Measurements from ENCODE around the gene AFG3L2.

DNA sequence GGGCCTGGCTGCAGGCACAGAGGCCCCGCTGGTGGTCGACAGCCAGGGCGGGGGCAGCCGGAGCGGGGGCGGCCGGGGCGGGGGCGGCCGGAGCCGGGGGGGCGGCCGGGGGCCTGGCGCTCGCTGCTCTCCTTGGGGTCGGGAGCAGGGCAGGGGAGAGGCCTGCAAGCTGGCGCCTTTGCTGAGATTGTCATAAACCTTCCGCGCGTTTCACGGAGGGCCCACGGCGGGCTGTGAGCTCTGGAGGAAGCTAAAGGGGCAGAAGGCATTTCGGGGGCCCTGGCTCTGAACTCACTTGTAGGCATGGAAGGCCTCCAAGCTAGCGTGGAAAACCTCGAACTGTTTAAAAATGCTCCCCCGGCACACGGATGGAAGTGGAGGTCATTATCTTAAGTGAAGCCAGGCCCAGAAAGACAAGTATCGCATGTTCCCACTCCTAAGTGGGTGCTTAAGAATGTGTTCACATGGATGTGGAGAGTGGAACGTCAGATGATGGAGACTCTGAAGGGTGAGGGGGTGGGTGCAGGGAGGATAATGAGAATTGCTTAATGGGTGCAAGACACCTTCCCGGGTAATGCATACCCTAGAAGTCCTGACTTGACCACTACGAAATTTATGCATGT is 31.3 kb upstream of the AFG3L2 start:
- no peak for TF ChIP-seq TAF1 (conservative IDR thresholded peaks at IDR 0.05)
- TF ChIP-seq, protein P1, sequence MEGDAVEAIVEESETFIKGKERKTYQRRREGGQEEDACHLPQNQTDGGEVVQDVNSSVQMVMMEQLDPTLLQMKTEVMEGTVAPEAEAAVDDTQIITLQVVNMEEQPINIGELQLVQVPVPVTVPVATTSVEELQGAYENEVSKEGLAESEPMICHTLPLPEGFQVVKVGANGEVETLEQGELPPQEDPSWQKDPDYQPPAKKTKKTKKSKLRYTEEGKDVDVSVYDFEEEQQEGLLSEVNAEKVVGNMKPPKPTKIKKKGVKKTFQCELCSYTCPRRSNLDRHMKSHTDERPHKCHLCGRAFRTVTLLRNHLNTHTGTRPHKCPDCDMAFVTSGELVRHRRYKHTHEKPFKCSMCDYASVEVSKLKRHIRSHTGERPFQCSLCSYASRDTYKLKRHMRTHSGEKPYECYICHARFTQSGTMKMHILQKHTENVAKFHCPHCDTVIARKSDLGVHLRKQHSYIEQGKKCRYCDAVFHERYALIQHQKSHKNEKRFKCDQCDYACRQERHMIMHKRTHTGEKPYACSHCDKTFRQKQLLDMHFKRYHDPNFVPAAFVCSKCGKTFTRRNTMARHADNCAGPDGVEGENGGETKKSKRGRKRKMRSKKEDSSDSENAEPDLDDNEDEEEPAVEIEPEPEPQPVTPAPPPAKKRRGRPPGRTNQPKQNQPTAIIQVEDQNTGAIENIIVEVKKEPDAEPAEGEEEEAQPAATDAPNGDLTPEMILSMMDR (IDR thresholded peaks at IDR 0.05; ENCODE audit: low read depth, low read length, missing input control) = no peak
- TF ChIP-seq RXRA (IDR thresholded peaks at IDR 0.05) = no peak
- TF ChIP-seq, protein P2, sequence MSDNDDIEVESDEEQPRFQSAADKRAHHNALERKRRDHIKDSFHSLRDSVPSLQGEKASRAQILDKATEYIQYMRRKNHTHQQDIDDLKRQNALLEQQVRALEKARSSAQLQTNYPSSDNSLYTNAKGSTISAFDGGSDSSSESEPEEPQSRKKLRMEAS (IDR thresholded peaks at IDR 0.05) = no peak
